ENCODE results near the gene WSB1. TPM values are rescaled to one million over a fixed set of nuclear protein-coding genes. Genes with fewer than 3 reads are reported as not detected.

The WSB1 gene
- total RNA-seq, 1 donor from 2014 or later: 282 TPM

DNA sequence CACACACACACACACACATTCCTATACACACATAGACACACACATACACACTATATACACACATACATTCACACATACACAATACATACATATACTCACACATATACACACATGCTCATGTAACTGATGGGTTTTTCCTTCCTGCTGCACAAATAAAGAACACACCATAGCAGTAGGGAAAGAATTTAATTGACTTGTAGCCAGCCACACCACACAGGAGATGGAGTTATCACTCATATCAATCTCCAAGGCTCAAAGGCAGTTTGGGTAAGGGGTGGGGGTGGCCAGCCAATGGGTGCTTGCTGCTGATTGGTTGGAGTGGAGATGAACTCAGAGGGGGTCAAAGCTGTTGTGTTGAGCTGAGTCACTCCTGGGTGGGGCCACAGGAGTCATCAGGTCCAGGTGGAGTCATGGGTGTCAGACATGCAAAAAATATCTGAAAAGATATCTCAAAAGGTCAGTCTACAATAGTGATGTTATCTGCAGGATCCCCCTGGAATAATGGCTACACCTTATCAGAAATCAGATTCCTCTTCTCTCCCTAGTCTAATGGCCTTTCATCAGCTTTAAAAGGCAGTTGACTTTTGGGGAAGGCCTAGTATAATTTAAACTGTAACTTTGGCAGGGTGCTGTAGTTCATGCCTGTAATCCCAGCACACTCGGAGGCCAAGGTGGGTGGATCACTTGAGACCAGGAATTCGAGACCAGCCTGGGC is 46.1 kb downstream of the WSB1 start:
- intact Hi-C loops (cut with DNase I): loop anchor here (10.0 kb wide), 1 partner anchor 95 kb away; no protein-coding TSS in a partner anchor
- H3K27me3 ChIP-seq (ENCODE audit: low read depth): no peaks in the 10 kb centered on the region
- no peak overlapping the region for H3K27ac ChIP-seq
- TF ChIP-seq, protein P1, sequence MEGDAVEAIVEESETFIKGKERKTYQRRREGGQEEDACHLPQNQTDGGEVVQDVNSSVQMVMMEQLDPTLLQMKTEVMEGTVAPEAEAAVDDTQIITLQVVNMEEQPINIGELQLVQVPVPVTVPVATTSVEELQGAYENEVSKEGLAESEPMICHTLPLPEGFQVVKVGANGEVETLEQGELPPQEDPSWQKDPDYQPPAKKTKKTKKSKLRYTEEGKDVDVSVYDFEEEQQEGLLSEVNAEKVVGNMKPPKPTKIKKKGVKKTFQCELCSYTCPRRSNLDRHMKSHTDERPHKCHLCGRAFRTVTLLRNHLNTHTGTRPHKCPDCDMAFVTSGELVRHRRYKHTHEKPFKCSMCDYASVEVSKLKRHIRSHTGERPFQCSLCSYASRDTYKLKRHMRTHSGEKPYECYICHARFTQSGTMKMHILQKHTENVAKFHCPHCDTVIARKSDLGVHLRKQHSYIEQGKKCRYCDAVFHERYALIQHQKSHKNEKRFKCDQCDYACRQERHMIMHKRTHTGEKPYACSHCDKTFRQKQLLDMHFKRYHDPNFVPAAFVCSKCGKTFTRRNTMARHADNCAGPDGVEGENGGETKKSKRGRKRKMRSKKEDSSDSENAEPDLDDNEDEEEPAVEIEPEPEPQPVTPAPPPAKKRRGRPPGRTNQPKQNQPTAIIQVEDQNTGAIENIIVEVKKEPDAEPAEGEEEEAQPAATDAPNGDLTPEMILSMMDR (IDR thresholded peaks at IDR 0.05): no peak
- no peaks in the 10 kb centered on the region for H3K36me3 ChIP-seq
- no peak for DNase-seq
- peaks cover 19% of the 10 kb centered on the region for H3K4me1 ChIP-seq
- ATAC-seq: no peak
- H3K9me3 ChIP-seq: no peaks in the 10 kb centered on the region
- H3K4me3 ChIP-seq: no peak overlapping the region

GRCh38 chr17:27340575-27340974 is 46.7 kb downstream of the WSB1 start:
- TF ChIP-seq, protein P1 (IDR thresholded peaks at IDR 0.05): no peak
- no peaks in the 10 kb centered on the region for H3K36me3 ChIP-seq
- H3K27ac ChIP-seq: no peak overlapping the region
- DNase-seq (no peak), ATAC-seq (no peak)
- H3K4me3 ChIP-seq: no peak overlapping the region
- intact Hi-C loops (cut with DNase I): no loop called here
- H3K4me1 ChIP-seq: peaks cover 19% of the 10 kb centered on the region
- H3K9me3 ChIP-seq: no peaks in the 10 kb centered on the region
- H3K27me3 ChIP-seq (ENCODE audit: low read depth): no peaks in the 10 kb centered on the region

DNA sequence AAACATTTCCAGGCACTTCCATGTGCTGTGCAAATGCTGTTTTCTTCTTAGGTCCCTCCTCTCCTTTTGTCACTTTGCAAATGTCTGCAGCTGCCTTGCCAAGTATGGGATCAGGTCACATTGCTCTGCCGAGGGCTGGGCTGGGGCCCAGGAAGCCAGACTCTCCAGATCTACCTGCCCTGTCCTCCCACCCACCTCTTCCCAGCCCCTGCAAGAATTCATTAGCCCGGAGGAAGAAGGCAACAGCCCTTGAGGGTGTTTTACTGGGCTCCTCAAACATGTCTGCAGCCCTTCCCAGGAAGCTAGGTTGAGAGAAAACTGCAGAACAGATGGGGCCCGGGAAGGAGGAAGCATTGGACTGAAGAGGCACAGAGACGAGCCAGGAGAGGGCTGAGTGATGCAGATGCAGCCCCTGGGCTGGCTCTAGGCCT is 47.1 kb downstream of the WSB1 start:
- H3K4me3 ChIP-seq: no peak overlapping the region
- TF ChIP-seq, protein P1 (IDR thresholded peaks at IDR 0.05): no peak
- DNase-seq: no peak

GRCh38 chr17:27342059-27342458 is 48.1 kb downstream of the WSB1 start:
- no peaks in the 10 kb centered on the region for H3K36me3 ChIP-seq
- no peaks in the 10 kb centered on the region for H3K9me3 ChIP-seq
- H3K4me3 ChIP-seq: no peak overlapping the region
- peaks cover 12% of the 10 kb centered on the region for H3K4me1 ChIP-seq
- intact Hi-C loops (cut with DNase I): no loop called here
- DNase-seq (no peak), ATAC-seq (no peak)
- no peaks in the 10 kb centered on the region for H3K27me3 ChIP-seq (ENCODE audit: low read depth)
- no peak overlapping the region for H3K27ac ChIP-seq
- TF ChIP-seq, protein P1 (IDR thresholded peaks at IDR 0.05): no peak

More for the DNA sequence above, 47.1 kb downstream of the WSB1 start:
- Histone ChIP-seq H3K36me3 (no peaks in the 10 kb centered on the region), H3K9me3 (no peaks in the 10 kb centered on the region), H3K4me1 (peaks cover 15% of the 10 kb centered on the region), H3K27me3 (ENCODE audit: low read depth) (no peaks in the 10 kb centered on the region), H3K27ac (no peak overlapping the region)
- intact Hi-C loops (cut with DNase I): no loop called here
- ATAC-seq: no peak

- Histone ChIP-seq H3K27ac (no peak overlapping the region), H3K27me3 (ENCODE audit: low read depth) (no peaks in the 10 kb centered on the region), H3K36me3 (no peaks in the 10 kb centered on the region), H3K4me3 (no peak overlapping the region), H3K4me1 (peaks cover 18% of the 10 kb centered on the region), H3K9me3 (no peaks in the 10 kb centered on the region)
- DNase-seq (no peak), ATAC-seq (no peak)
- intact Hi-C loops (cut with DNase I): no loop called here
- TF ChIP-seq, protein P1 (IDR thresholded peaks at IDR 0.05): no peak
Observed at GRCh38 chr17:27343294-27343693, 49.4 kb downstream of the WSB1 start.
